Measurements from ENCODE around the gene PIK3C2G. TPM values are rescaled to one million over a fixed set of nuclear protein-coding genes. Genes with fewer than 3 reads are reported as not detected.
A peak's percentile ranks its signal among the peaks of the same experiment; 100 is the strongest.

The PIK3C2G gene
- total RNA-seq, 1 donor from 2014 or later = 0.85 TPM

- peak; percentile 24 for DNase-seq (ENCODE audit: low read depth)
Measured at GRCh38 chr12:18419311-18419710, 158.0 kb downstream of the PIK3C2G start.

- peak; percentile 26 for DNase-seq (ENCODE audit: low read depth)
Measured at GRCh38 chr12:18421867-18422266, 160.5 kb downstream of the PIK3C2G start.

DNA sequence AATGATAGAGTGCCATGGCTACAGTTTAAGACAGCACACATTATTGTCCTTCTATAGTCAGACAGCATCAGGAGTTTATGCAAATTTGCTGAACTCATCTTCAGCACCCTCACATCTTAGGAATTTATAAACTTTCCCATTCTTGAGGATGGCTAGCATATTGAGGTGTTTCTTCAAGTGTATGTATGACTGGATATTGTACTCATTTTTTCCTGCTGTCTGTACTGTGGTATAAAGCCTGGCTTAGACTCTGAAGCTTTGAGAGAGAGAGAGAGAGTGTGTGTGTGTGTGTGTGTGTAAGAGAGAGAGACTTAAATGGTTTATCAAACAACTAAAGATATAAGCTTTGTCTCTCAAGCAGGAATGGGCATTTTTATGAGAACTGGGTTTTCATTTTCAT, 161.6 kb downstream of the PIK3C2G start:
- DNase-seq (ENCODE audit: low read depth) = no peak

GRCh38 chr12:18424857-18425256, 163.5 kb downstream of the PIK3C2G start:
- DNase-seq (ENCODE audit: low read depth) = no peak

- DNase-seq (ENCODE audit: low read depth) = no peak
Measured at GRCh38 chr12:18427520-18427919, 166.2 kb downstream of the PIK3C2G start.

DNA sequence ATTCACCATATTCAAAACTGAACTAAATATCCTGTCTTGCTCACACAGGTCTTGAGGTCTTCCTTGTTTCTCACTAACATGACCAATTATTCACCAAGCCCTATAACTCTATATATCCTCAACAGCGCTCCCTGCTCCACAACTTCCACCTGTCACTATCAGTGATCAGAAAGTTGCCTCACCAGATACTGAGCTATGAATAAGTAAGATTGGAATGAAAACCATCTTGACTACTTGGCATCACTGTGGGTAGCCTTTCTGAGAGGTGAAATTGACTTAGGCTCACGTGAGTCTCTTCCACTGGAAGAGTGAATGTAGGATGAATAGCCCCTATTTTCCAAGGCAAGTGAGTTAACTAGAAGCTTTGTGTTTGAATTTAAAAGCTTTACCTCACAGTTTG, 167.1 kb downstream of the PIK3C2G start:
- DNase-seq (ENCODE audit: low read depth) = peak; percentile 67

DNA sequence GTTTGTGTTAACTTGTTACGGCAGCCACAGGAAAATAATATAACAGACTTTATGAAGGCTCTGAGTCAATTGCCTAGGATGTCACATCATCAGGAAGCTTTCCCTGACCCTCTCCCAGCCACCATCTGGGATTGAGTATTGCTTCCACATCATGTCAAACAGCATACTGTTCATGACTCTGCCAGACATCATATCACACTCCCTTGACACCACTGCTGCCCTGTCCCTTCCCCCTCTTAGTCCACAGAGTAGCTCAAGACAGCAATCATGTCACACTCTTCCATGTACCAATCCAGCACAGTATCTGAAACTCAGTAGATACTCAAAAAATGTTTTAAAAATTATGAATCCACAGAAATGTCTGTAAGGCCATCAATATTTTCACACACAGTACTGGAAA, 168.0 kb downstream of the PIK3C2G start:
- no peak for DNase-seq (ENCODE audit: low read depth)

GRCh38 chr12:18430425-18431048, 169.2 kb downstream of the PIK3C2G start:
- peak; percentile 63 for DNase-seq (ENCODE audit: low read depth)

GRCh38 chr12:18431771-18432170, 170.5 kb downstream of the PIK3C2G start:
- DNase-seq (ENCODE audit: low read depth) = no peak

GRCh38 chr12:18432206-18432605, 170.9 kb downstream of the PIK3C2G start:
- DNase-seq (ENCODE audit: low read depth) = no peak

DNA sequence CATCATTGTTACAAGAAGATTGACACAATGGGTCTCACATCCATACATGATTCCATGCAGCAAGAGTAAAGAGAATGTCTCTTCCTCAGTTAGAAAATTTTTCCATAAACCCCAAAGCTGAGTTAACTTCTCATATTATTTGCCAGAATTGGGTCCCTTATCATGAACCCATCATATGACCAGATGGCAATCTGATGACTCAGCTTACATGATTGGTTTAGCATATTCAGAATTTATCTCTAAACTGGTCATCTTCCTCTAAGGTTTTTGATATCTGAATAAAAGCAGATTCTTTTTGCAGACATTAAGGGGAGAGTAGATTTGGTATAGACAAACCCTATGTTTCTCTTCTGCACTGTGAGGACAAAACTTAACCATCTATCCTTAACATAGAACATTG, 174.9 kb downstream of the PIK3C2G start:
- no peak for DNase-seq (ENCODE audit: low read depth)

DNA sequence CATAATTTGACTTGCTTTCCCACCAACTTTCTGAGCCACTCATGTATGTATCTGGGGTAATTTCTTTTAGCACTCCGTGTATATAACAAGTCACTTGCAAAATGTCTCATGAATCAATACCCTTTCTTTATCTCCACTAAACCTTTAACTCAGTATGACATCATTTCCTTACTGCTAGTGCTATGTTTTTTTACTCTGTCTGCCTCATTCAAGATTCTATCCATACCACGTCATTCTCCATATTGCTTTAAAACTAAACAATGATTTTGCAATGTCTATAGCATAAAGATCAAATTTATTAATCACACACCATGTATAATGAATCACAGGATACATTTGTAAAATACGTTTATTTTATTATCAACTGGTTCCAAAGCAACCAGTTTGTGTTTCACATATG, 178.2 kb downstream of the PIK3C2G start:
- no peak for DNase-seq (ENCODE audit: low read depth)

- no peak for DNase-seq (ENCODE audit: low read depth)
Measured at GRCh38 chr12:18443768-18444437, 182.6 kb downstream of the PIK3C2G start.

DNA sequence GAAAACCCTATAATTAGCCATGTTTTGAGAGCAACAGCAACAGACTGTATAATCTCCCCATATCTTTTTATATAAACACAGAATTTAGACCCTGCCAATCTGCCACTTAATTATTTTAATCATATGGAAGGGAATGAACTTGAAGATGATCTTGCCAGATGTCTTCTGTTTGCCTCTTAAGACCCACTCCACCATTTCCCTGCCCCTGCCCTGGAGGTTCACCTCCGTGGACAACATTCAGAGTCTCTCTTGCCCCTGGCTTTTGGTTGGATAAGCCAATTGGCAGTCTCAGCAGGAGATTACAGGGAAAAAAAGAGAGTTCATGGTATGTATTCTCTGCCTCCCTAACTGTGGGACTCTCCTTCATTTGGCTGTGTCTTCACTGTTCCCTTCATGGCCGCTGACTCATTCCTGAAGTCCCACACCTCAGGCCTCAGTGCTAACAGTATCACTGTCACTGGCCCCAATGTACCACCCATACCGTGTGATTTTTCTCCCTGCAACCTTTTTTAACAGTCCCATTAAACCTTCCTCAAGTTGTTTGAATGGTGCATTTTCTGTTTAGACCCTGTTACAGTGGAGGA, 184.8 kb downstream of the PIK3C2G start:
- DNase-seq (ENCODE audit: low read depth) = no peak

- peak; percentile 27 for DNase-seq (ENCODE audit: low read depth)
Measured at GRCh38 chr12:18454330-18454729, 193.0 kb downstream of the PIK3C2G start.

- no peak for DNase-seq (ENCODE audit: low read depth)
Measured at GRCh38 chr12:18456344-18456743, 195.0 kb downstream of the PIK3C2G start.

DNA sequence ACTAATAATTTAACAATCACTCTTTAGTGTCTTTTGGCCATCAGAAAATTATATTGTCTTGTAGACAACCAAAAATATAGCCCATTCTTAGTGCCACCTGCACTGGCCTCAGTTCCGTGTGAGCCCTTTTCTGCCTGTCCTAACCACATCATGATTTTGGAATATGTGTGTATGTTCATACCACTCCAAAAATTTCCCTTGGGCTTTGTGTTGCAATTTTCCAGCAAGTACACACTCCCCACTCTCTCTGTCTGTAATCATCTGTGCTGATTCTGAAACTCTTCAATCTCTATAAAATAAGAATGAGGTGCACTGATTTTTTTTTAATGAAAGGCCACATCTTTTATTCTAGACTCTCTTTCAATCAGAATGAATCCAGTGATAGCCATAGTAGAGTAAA, 196.0 kb downstream of the PIK3C2G start:
- DNase-seq (ENCODE audit: low read depth) = no peak

GRCh38 chr12:18461758-18462157, 200.4 kb downstream of the PIK3C2G start:
- no peak for DNase-seq (ENCODE audit: low read depth)

GRCh38 chr12:18462442-18462841, 201.1 kb downstream of the PIK3C2G start:
- DNase-seq (ENCODE audit: low read depth) = peak; percentile 4

GRCh38 chr12:18467620-18468245, 206.4 kb downstream of the PIK3C2G start:
- no peak for DNase-seq (ENCODE audit: low read depth)

- peak; percentile 88 for DNase-seq (ENCODE audit: low read depth)
Measured at GRCh38 chr12:18468246-18469075, 207.1 kb downstream of the PIK3C2G start.

DNA sequence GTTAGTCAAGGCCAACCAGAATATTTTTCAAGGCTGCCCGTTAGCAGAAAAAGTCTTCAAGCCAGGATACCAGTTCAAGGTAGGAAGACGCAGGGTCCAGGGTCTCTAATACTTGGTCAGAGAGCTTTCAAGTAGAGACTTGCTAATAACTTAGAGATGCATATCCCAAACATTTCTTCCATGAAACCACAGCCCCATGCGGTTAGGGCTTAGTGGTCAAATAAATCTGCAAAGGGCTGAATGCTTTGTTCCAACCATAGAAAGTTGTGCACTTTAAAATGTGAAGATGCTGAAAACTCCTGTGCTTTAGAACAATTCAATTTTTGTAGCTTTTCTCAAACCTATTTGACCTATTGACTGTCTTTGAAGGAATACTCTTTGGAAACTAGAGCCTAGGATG, 208.9 kb downstream of the PIK3C2G start:
- no peak for DNase-seq (ENCODE audit: low read depth)
